Upper lobe of left lung (tissue), 4 donors: ENCODE measurements around the gene PPTC7.

Experiments
- CTCF ChIP-seq, 6 experiments: fragments of 450-650 bp in 4 of 6; fragments of 200-600 bp in 2 of 6; sonication (generic) in 2 of 6; IDR thresholded peaks; one replicate each; pipeline ENCODE4 v1.5.1; 2016 to 2019; ENCODE audit warnings: antibody characterized with exemption in 6 of 6
- EP300 ChIP-seq, 4 donors: sonication (generic); formaldehyde crosslinking; IDR thresholded peaks; one replicate each; pipeline ENCODE4 v1.5.1; 2017; ENCODE audit warnings: antibody characterized with exemption in 4 of 4, control low read depth in 2 of 4
- POLR2A ChIP-seq, 4 donors: fragments of 450-650 bp; IDR thresholded peaks; one replicate each; pipeline ENCODE4 v1.5.1; 2016 to 2017; ENCODE audit warnings: antibody characterized with exemption in 4 of 4, mild to moderate bottlenecking in 2 of 4
- POLR2AphosphoS5 ChIP-seq, 2 donors: sonication (generic); formaldehyde crosslinking; IDR thresholded peaks; one replicate each; pipeline ENCODE4 v1.5.1; 2017; ENCODE audit warnings: antibody characterized with exemption in 2 of 2

GRCh38 chr12:110564471-110564991 lies 18.6 kb downstream of the PPTC7 start:
- no peak for TF ChIP-seq CTCF (IDR thresholded peaks at IDR 0.05)
- no peak for TF ChIP-seq EP300 (IDR thresholded peaks at IDR 0.05)
- no peak for TF ChIP-seq POLR2A (IDR thresholded peaks at IDR 0.05)
- TF ChIP-seq POLR2AphosphoS5 (IDR thresholded peaks at IDR 0.05): no peak
